CD14-positive monocyte (primary cell): ENCODE data around the gene ACADS. TPM values are rescaled to one million over a fixed set of nuclear protein-coding genes. Genes with fewer than 3 reads are reported as not detected.
A peak's percentile ranks its signal among the peaks of the same experiment; 100 is the strongest.

Experiments used
- DNase-seq, 3 donors: peaks; one replicate each; pipeline ENCODE4 v3.0.0-alpha.2; 2011 to 2022
- H2AFZ ChIP-seq: 2 replicates; pipeline ENCODE4 v1.6.0; 2012; ENCODE audit warnings: mild to moderate bottlenecking, low read depth, low read length, inconsistent platforms; ENCODE audit not compliant: insufficient read depth, poor library complexity, severe bottlenecking
- H3K27ac ChIP-seq, 2 donors: 1 replicate in 1 of 2; 2 replicates in 1 of 2; pipeline ENCODE4 v1.5.1; 2012 to 2013; ENCODE audit warnings: low read length in 2 of 2, control low read depth in 1 of 2, inconsistent platforms in 1 of 2, low read depth in 1 of 2, mild to moderate bottlenecking in 1 of 2
- H3K27me3 ChIP-seq, 2 donors: one replicate each; pipeline versions ENCODE4 v1.6.0 to v1.6.1; 2011 to 2013; ENCODE audit warnings: low read length in 2 of 2; ENCODE audit not compliant: control insufficient read depth in 2 of 2, insufficient read depth in 2 of 2
- H3K36me3 ChIP-seq, 2 donors: replicated peaks in 1 of 2; 1 replicate in 1 of 2; 2 replicates in 1 of 2; pipeline versions ENCODE4 v1.5.1 to v1.6.1; 2012 to 2013; ENCODE audit warnings: low read length in 2 of 2, control low read depth in 1 of 2, inconsistent platforms in 1 of 2, mild to moderate bottlenecking in 1 of 2; ENCODE audit not compliant: insufficient read depth in 2 of 2, control insufficient read depth in 1 of 2
- H3K4me1 ChIP-seq, 2 donors: 1 replicate in 1 of 2; 2 replicates in 1 of 2; pipeline versions ENCODE4 v1.5.1 to v1.6.1; 2012 to 2013; ENCODE audit warnings: low read length in 2 of 2, control low read depth in 1 of 2, inconsistent platforms in 1 of 2, mild to moderate bottlenecking in 1 of 2, moderate library complexity in 1 of 2; ENCODE audit not compliant: insufficient read depth in 2 of 2, control insufficient read depth in 1 of 2
- H3K4me2 ChIP-seq: replicated peaks from 2 replicates; pipeline ENCODE3; 2012; ENCODE audit warnings: low read length, moderate library complexity, mild to moderate bottlenecking; ENCODE audit not compliant: poor library complexity, severe bottlenecking; ENCODE audit errors: extremely low read depth
- H3K4me3 ChIP-seq, 3 experiments: fragments of 200-600 bp in 1 of 3; sonication (generic) in 1 of 3; replicated peaks in 1 of 3; 1 replicate in 2 of 3; 2 replicates in 1 of 3; pipeline ENCODE4 v1.5.1; 2011 to 2013; ENCODE audit warnings: low read length in 3 of 3, mild to moderate bottlenecking in 3 of 3, control low read depth in 2 of 3, low read depth in 2 of 3, inconsistent platforms in 1 of 3, moderate library complexity in 1 of 3
- H3K79me2 ChIP-seq: 2 replicates; pipeline ENCODE4 v1.6.0; 2012; ENCODE audit warnings: mild to moderate bottlenecking, control low read depth, inconsistent platforms, low read length, moderate library complexity; ENCODE audit not compliant: insufficient read depth
- H3K9ac ChIP-seq: 2 replicates; pipeline ENCODE4 v1.6.0; 2017; ENCODE audit warnings: low read length, mild to moderate bottlenecking; ENCODE audit not compliant: insufficient read depth, poor library complexity, severe bottlenecking
- H3K9me3 ChIP-seq, 2 donors: replicated peaks in 1 of 2; 1 replicate in 1 of 2; 2 replicates in 1 of 2; pipeline versions ENCODE4 v1.5.1 to v1.6.1; 2012 to 2013; ENCODE audit warnings: low read length in 2 of 2, control low read depth in 1 of 2; ENCODE audit not compliant: control insufficient read depth in 1 of 2, insufficient read depth in 1 of 2
- H4K20me1 ChIP-seq: 2 replicates; pipeline ENCODE4 v1.6.0; 2012; ENCODE audit warnings: mild to moderate bottlenecking, low read length, control low read depth, moderate library complexity; ENCODE audit not compliant: insufficient read depth
- H3K27ac Mint-ChIP-seq, 7 donors: one replicate each; pipeline ENCODE4 v1.8.0; 2020; ENCODE audit warnings: mild to moderate bottlenecking in 7 of 7, mixed read lengths in 7 of 7, moderate library complexity in 6 of 7, inconsistent platforms in 2 of 7
- H3K27me3 Mint-ChIP-seq, 3 donors: one replicate each; pipeline ENCODE4 v1.8.0; 2021 to 2022; ENCODE audit warnings: low read depth in 3 of 3, mild to moderate bottlenecking in 3 of 3, mixed read lengths in 3 of 3, moderate library complexity in 3 of 3, inconsistent platforms in 1 of 3
- H3K36me3 Mint-ChIP-seq, 2 donors: one replicate each; pipeline ENCODE4 v1.8.0; 2020; ENCODE audit warnings: mixed read lengths in 2 of 2, inconsistent platforms in 1 of 2, mild to moderate bottlenecking in 1 of 2
- H3K4me1 Mint-ChIP-seq: one replicate; pipeline ENCODE4 v1.8.0; 2020; ENCODE audit warnings: mild to moderate bottlenecking, mixed read lengths
- H3K4me3 Mint-ChIP-seq, 2 donors: one replicate each; pipeline ENCODE4 v1.8.0; 2020; ENCODE audit warnings: mild to moderate bottlenecking in 2 of 2, mixed read lengths in 2 of 2, moderate library complexity in 1 of 2
- H3K9me3 Mint-ChIP-seq, 7 donors: one replicate each; pipeline ENCODE4 v1.8.0; 2020 to 2022; ENCODE audit warnings: mixed read lengths in 7 of 7, mild to moderate bottlenecking in 6 of 7, moderate library complexity in 6 of 7, inconsistent platforms in 2 of 7
- WGBS: methylation state at CpG from one replicate; pipeline ENCODE4 v1.1.5; 2013; ENCODE audit warnings: missing lambda C conversion rate; ENCODE audit not compliant: insufficient coverage; 5-methylcytosine and 5-hydroxymethylcytosine counted together
- intact Hi-C, 2 donors: fragments of 100-400 bp; cut with micrococcal nuclease; formaldehyde crosslinking; loops; one replicate each; pipeline versions ENCODE4 v1.15.0 to v1.15.1; 2023
- polyA plus RNA-seq, 3 donors: library from polyadenylated mRNA; depleted of rRNA in 1 of 3; unstranded in 2 of 3; stranded (reverse) in 1 of 3; fragments of 300-500 nt in 2 of 3; fragments of >200 nt in 1 of 3; fragmentation: Illumina TruSeq in 2 of 3; gene quantifications; 1 replicate in 2 of 3; 2 replicates in 1 of 3; pipeline ENCODE4 v1.2.3, GENCODE V29; 2012 to 2021
- TF ChIP-seq, protein P1 (sequence below): fragments of 200-600 bp; IDR thresholded peaks from one replicate; pipeline ENCODE4 v1.8.0; 2022; ENCODE audit warnings: antibody characterized with exemption, mild to moderate bottlenecking

ACADS gene
- polyA plus RNA-seq, 3 donors: 9.2 to 25.1 (median 18.2) TPM

DNA sequence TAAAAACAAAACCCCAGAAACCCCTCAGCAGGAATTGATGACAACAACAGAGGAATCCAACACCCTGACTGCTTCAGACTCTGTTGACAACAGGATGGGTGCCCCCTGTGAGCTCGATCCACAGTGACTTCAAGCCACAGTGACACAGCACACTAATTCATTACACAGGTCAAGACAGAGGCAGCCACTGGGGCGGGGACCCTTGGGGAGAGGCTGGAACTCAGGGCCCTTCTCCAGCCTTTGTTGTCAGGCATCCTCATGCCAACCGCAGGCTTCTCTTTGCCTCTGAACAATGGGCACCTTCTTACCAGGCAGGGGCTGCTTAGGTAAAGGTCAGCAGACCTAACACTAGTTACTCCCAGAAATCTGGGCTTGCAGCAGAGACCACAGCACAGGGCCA lies 37.6 kb downstream of the ACADS start:
- H3K79me2 ChIP-seq: no peaks in the 10 kb centered on the region
- Mint-ChIP-seq H3K27me3 (peaks cover 0 to 2% (median 0%) of the 10 kb centered on the region in 3 donors), H3K4me3 (no peak overlapping the region), H3K36me3 (peaks cover 74 to 85% of the 10 kb centered on the region in 2 donors), H3K9me3 (peaks cover 0 to 3% (median 0%) of the 10 kb centered on the region in 7 donors), H3K4me1 (no peaks in the 10 kb centered on the region), H3K27ac (peak overlapping the region in 3 of 7 donors; percentile 13 to 70 (median 55))
- no peaks in the 10 kb centered on the region for H3K4me1 ChIP-seq
- no peak overlapping the region for H3K27ac ChIP-seq
- H3K27me3 ChIP-seq: no peaks in the 10 kb centered on the region
- H4K20me1 ChIP-seq: no peaks in the 10 kb centered on the region
- 63% methylated on average over 3 of the region's 3 CpGs for WGBS
- H3K36me3 ChIP-seq: peaks cover 75 to 87% of the 10 kb centered on the region in 2 donors
- H3K9ac ChIP-seq: no peak overlapping the region
- no peak for DNase-seq
- no peaks in the 10 kb centered on the region for H3K9me3 ChIP-seq
- intact Hi-C loops: no loop called here
- TF ChIP-seq, protein P1, sequence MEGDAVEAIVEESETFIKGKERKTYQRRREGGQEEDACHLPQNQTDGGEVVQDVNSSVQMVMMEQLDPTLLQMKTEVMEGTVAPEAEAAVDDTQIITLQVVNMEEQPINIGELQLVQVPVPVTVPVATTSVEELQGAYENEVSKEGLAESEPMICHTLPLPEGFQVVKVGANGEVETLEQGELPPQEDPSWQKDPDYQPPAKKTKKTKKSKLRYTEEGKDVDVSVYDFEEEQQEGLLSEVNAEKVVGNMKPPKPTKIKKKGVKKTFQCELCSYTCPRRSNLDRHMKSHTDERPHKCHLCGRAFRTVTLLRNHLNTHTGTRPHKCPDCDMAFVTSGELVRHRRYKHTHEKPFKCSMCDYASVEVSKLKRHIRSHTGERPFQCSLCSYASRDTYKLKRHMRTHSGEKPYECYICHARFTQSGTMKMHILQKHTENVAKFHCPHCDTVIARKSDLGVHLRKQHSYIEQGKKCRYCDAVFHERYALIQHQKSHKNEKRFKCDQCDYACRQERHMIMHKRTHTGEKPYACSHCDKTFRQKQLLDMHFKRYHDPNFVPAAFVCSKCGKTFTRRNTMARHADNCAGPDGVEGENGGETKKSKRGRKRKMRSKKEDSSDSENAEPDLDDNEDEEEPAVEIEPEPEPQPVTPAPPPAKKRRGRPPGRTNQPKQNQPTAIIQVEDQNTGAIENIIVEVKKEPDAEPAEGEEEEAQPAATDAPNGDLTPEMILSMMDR: no peak
- H2AFZ ChIP-seq: no peak overlapping the region
- H3K4me2 ChIP-seq: no peak overlapping the region
- no peak overlapping the region for H3K4me3 ChIP-seq

- H3K9me3 ChIP-seq: no peaks in the 10 kb centered on the region
These were observed 39.2 kb downstream of the ACADS start for GRCh38 chr12:120764816-120765215.

More at GRCh38 chr12:120764816-120765215, 39.2 kb downstream of the ACADS start:
- H4K20me1 ChIP-seq: no peaks in the 10 kb centered on the region
- no peaks in the 10 kb centered on the region for H3K4me1 Mint-ChIP-seq
- H3K36me3 ChIP-seq: peaks cover 86 to 96% of the 10 kb centered on the region in 2 donors
- H3K27ac Mint-ChIP-seq: no peak overlapping the region
- intact Hi-C loops: no loop called here
- no peaks in the 10 kb centered on the region for H3K27me3 Mint-ChIP-seq
- no peaks in the 10 kb centered on the region for H3K27me3 ChIP-seq
- H3K9me3 Mint-ChIP-seq: peaks cover 0 to 3% (median 0%) of the 10 kb centered on the region in 7 donors
- TF ChIP-seq, protein P1: no peak
- no peaks in the 10 kb centered on the region for H3K4me1 ChIP-seq
- H2AFZ ChIP-seq: no peak overlapping the region
- H3K4me3 ChIP-seq: no peak overlapping the region
- H3K4me2 ChIP-seq: no peak overlapping the region
- no peaks in the 10 kb centered on the region for H3K79me2 ChIP-seq
- peaks cover 87 to 100% of the 10 kb centered on the region in 2 donors for H3K36me3 Mint-ChIP-seq
- no peak overlapping the region for H3K27ac ChIP-seq
- H3K9ac ChIP-seq: no peak overlapping the region
- no peak for DNase-seq
- peak overlapping the region in 1 of 2 donors; percentile 20 for H3K4me3 Mint-ChIP-seq
- WGBS: 99% methylated on average over 7 of the region's 9 CpGs
